PC-9 (cell line): Measurements from ENCODE around the gene NUDC. TPM values are rescaled to one million over a fixed set of nuclear protein-coding genes. Genes with fewer than 3 reads are reported as not detected.

Experiments
- BruUV-seq: library from RNA; stranded (reverse); fragments of 400-500 nt; replicated peaks from 2 replicates; lab custom pipeline; 2021; lab: Mats Ljungman, UMichigan
- CTCF ChIA-PET: fragments of 300-600 bp; sonication (Branson Sonifier 250); formaldehyde crosslinking; loops from one replicate; lab custom pipeline; 2022; ENCODE audit warnings: antibody characterized with exemption; lab: Charles Lee
- POLR2A ChIA-PET: fragments of 300-600 bp; sonication (Branson Sonifier 250); formaldehyde crosslinking; loops from one replicate; lab custom pipeline; 2022; ENCODE audit warnings: antibody characterized with exemption; ENCODE audit not compliant: unreplicated experiment; lab: Charles Lee
- DNase-seq, 2 experiments: peaks; one replicate each; pipeline versions ENCODE4 v3.0.0 to v3.0.0-alpha.2; 2015 to 2022; ENCODE audit warnings: mixed read lengths in 1 of 2
- H2AFZ ChIP-seq: fragments of 200-600 bp; sonication (generic); 2 replicates; pipeline ENCODE4 v1.8.1; 2017; ENCODE audit warnings: antibody characterized with exemption
- H3F3A ChIP-seq: fragments of 200-600 bp; sonication (generic); 2 replicates; pipeline ENCODE4 v1.8.1; 2017; ENCODE audit warnings: antibody characterized with exemption, mild to moderate bottlenecking, low read depth; ENCODE audit not compliant: insufficient read depth
- H3K27ac ChIP-seq: fragments of 200-600 bp; sonication (generic); 2 replicates; pipeline ENCODE4 v1.6.1; 2016; ENCODE audit warnings: mixed run types
- H3K27me3 ChIP-seq: fragments of 200-600 bp; sonication (generic); 2 replicates; pipeline ENCODE4 v1.6.1; 2016; ENCODE audit warnings: low read depth, mixed run types; ENCODE audit not compliant: insufficient read depth
- H3K36me3 ChIP-seq: fragments of 200-600 bp; sonication (generic); 2 replicates; pipeline ENCODE4 v1.6.1; 2016; ENCODE audit warnings: low read depth, mixed run types
- H3K4me1 ChIP-seq: fragments of 200-600 bp; sonication (generic); replicated peaks from 2 replicates; pipeline ENCODE4 v1.6.1; 2016; ENCODE audit warnings: mixed run types; ENCODE audit not compliant: insufficient read depth
- H3K4me2 ChIP-seq: fragments of 200-600 bp; sonication (generic); 2 replicates; pipeline ENCODE4 v1.6.1; 2017; ENCODE audit warnings: mixed run types
- H3K4me3 ChIP-seq: fragments of 200-600 bp; sonication (generic); 2 replicates; pipeline ENCODE4 v1.6.1; 2016; ENCODE audit warnings: mixed run types
- H3K79me2 ChIP-seq: fragments of 200-600 bp; sonication (generic); 2 replicates; pipeline ENCODE4 v1.6.1; 2017; ENCODE audit warnings: low read depth, mixed run types
- H3K9me2 ChIP-seq: fragments of 200-600 bp; sonication (generic); 2 replicates; pipeline ENCODE4 v1.8.1; 2017; ENCODE audit warnings: mild to moderate bottlenecking; ENCODE audit not compliant: insufficient read depth
- H3K9me3 ChIP-seq: fragments of 200-600 bp; sonication (generic); 2 replicates; pipeline ENCODE4 v1.8.1; 2016; ENCODE audit warnings: low read depth; ENCODE audit not compliant: insufficient read depth
- H4K20me1 ChIP-seq: fragments of 200-600 bp; sonication (generic); 2 replicates; pipeline ENCODE4 v1.8.1; 2017; ENCODE audit not compliant: insufficient read depth
- CTCF ChIP-seq: fragments of 200-600 bp; sonication (generic); conservative IDR thresholded peaks from 2 replicates; pipeline ENCODE4 v1.6.1; 2017; ENCODE audit warnings: mixed run types, antibody characterized with exemption, mild to moderate bottlenecking, moderate library complexity
- EZH2 ChIP-seq: fragments of 200-600 bp; sonication (generic); IDR thresholded peaks from 2 replicates; pipeline ENCODE4 v1.8.0; 2017; ENCODE audit warnings: antibody characterized with exemption, low read depth
- intact Hi-C: fragments of 100-400 bp; cut with micrococcal nuclease; formaldehyde crosslinking; loops from one replicate; pipeline ENCODE4 v1.10.0; 2022; ENCODE audit not compliant: unreplicated experiment
- total RNA-seq: library from RNA; stranded (reverse); gene quantifications from 2 replicates; pipeline ENCODE4 v1.2.3, GENCODE V29; 2021

The NUDC gene
- total RNA-seq, 1 experiment from 2014 or later, result 104 TPM

- BruUV-seq, result no TSS peak
- TF ChIP-seq CTCF, result no peak
- TF ChIP-seq EZH2, result no peak
- Histone ChIP-seq H2AFZ (no peak overlapping the region), H3K36me3 (no peaks in the 10 kb centered on the region), H3K4me2 (no peak overlapping the region), H3K79me2 (no peaks in the 10 kb centered on the region), H3K9me2 (no peaks in the 10 kb centered on the region), H3K27ac (no peak overlapping the region), H3K27me3 (no peaks in the 10 kb centered on the region), H3K4me1 (peaks cover 16% of the 10 kb centered on the region), H3K9me3 (no peaks in the 10 kb centered on the region), H3F3A (peaks cover 36% of the 10 kb centered on the region), H4K20me1 (no peaks in the 10 kb centered on the region), H3K4me3 (no peak overlapping the region)
- ChIA-PET POLR2A (no interaction called here), CTCF (no interaction called here)
- intact Hi-C loops, result no loop called here
- DNase-seq, result no peak
Measured at GRCh38 chr1:26911399-26912146, 10.0 kb upstream of the NUDC start.

GRCh38 chr1:26912147-26912490 lies 9.4 kb upstream of the NUDC start:
- Histone ChIP-seq H3K27me3 (no peaks in the 10 kb centered on the region), H3K9me3 (no peaks in the 10 kb centered on the region), H3K9me2 (no peaks in the 10 kb centered on the region), H3K4me2 (no peak overlapping the region), H4K20me1 (no peaks in the 10 kb centered on the region), H3F3A (peaks cover 34% of the 10 kb centered on the region), H3K4me1 (peaks cover 16% of the 10 kb centered on the region), H3K27ac (no peak overlapping the region), H3K79me2 (no peaks in the 10 kb centered on the region), H2AFZ (no peak overlapping the region), H3K4me3 (no peak overlapping the region), H3K36me3 (no peaks in the 10 kb centered on the region)
- POLR2A ChIA-PET, result no interaction called here
- CTCF ChIA-PET, result interaction anchor here (0.5 kb wide), 1 partner anchor 49 kb away, joined by 3 read pairs; no protein-coding TSS in a partner anchor
- BruUV-seq, result no TSS peak
- intact Hi-C loops, result no loop called here
- TF ChIP-seq EZH2 (no peak), CTCF (no peak)
- no peak for DNase-seq

GRCh38 chr1:26913389-26913753 lies 8.2 kb upstream of the NUDC start:
- no peak overlapping the region for H3K27ac ChIP-seq
- H3K9me3 ChIP-seq, result no peaks in the 10 kb centered on the region
- POLR2A ChIA-PET, result interaction anchor here (0.7 kb wide), 1 partner anchor 314 kb away, joined by 10 read pairs; no protein-coding TSS in a partner anchor
- no peak overlapping the region for H2AFZ ChIP-seq
- TF ChIP-seq CTCF (no peak), EZH2 (no peak)
- no peak overlapping the region for H3K4me2 ChIP-seq
- peaks cover 11% of the 10 kb centered on the region for H3K4me1 ChIP-seq
- no peak overlapping the region for H3K4me3 ChIP-seq
- H3K27me3 ChIP-seq, result no peaks in the 10 kb centered on the region
- H3F3A ChIP-seq, result peaks cover 26% of the 10 kb centered on the region; the same call in 1 of the 2 replicates
- H3K9me2 ChIP-seq, result no peaks in the 10 kb centered on the region
- no peaks in the 10 kb centered on the region for H4K20me1 ChIP-seq
- H3K36me3 ChIP-seq, result no peaks in the 10 kb centered on the region
- intact Hi-C loops, result no loop called here
- no peak for DNase-seq
- BruUV-seq, result no TSS peak
- H3K79me2 ChIP-seq, result no peaks in the 10 kb centered on the region
- CTCF ChIA-PET, result no interaction called here
